GM12801 (cell line): Measurements from ENCODE around the gene LARGE1.

ENCODE experiments used
- TF ChIP-seq, protein P1 (sequence below): IDR thresholded peaks from one replicate; pipeline ENCODE4 v1.5.1; 2011; ENCODE audit warnings: control low read depth; ENCODE audit not compliant: insufficient read length; ENCODE audit errors: extremely low read depth

Gene LARGE1

DNA sequence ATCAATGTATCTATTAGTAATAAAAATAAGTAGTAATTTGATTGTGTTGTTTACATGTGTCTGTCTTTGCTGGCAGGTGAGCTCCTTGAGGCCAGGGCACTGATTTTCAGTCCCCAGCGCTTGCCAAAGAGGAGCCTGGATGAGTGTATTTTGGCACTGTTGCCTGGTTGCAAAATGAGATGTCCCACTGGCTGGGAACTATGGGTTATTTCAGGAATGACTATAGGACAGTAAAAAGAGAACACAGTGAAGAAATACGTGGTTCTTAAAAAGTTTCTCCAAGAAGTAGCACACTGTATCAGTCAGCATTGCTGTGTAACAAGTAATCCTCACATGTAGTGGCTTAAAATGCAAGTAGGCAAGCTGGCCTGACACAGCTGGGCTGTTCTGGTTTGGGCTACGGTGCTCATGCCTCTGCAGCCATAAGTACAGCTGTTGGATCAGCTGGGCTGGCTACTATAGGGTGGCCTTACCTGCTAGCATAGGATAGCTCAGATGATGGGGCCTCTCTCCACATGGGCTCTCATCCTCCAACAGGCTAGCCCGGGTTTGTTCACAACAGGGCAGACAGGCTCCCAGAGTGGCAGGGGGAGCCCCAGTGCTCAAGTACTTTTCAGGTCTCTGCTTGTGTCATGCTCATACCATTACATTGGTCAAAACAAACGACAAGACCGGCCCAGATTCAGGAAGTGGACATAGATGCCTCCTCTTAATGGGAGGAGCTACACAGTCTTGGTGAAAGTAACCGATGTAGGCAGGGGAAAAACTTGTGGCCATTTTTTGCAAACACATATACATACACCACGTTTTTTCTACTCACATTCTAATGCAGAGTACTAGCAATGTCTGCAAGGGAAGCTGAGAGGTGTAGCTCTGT lies 399.1 kb downstream of the LARGE1 start:
- TF ChIP-seq, protein P1, sequence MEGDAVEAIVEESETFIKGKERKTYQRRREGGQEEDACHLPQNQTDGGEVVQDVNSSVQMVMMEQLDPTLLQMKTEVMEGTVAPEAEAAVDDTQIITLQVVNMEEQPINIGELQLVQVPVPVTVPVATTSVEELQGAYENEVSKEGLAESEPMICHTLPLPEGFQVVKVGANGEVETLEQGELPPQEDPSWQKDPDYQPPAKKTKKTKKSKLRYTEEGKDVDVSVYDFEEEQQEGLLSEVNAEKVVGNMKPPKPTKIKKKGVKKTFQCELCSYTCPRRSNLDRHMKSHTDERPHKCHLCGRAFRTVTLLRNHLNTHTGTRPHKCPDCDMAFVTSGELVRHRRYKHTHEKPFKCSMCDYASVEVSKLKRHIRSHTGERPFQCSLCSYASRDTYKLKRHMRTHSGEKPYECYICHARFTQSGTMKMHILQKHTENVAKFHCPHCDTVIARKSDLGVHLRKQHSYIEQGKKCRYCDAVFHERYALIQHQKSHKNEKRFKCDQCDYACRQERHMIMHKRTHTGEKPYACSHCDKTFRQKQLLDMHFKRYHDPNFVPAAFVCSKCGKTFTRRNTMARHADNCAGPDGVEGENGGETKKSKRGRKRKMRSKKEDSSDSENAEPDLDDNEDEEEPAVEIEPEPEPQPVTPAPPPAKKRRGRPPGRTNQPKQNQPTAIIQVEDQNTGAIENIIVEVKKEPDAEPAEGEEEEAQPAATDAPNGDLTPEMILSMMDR = no peak

DNA sequence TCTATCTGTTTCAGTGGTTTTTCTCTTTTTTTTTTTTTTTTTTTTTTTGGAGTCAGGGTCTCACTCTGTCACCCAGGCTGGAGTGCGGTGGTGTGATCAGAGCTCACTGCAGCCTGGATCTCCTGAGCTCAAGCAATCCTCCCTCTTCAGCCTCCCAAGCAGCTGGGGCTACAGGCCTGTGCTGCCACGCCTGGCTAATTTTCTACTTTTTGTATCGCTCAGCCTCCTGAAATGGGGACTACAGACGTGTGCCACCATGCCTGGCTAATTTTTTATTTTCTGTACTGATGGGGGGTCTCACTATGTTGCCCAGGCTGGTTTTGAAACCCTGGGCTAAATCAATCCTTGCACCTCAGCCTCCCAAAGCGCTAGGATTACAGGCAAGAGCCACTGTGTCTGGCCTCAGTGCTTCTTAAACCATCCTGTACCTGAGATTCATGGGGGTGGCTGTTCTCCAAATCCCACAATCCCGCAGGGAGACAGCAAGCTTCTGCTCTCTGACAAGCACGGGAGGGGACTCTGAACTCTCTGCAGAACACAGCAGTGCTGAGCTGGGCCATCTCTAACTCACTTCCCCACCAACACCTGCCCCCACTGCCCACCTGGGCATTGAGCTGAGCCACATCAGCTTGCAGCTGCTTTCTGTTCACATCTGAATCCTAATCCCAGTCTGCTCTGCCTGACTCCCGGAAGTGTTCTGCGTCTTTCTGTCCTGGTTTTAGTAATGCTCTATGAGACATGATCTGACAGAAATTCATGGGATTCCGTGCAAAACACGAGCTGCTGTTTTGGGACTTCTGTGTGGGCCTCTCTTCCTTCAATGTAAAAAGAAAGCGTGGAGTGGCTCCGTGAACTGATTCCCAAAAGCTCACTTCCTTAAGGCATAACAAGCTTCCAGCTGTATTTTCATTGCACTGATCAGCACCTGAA lies 400.0 kb downstream of the LARGE1 start:
- TF ChIP-seq, protein P1 = no peak

DNA sequence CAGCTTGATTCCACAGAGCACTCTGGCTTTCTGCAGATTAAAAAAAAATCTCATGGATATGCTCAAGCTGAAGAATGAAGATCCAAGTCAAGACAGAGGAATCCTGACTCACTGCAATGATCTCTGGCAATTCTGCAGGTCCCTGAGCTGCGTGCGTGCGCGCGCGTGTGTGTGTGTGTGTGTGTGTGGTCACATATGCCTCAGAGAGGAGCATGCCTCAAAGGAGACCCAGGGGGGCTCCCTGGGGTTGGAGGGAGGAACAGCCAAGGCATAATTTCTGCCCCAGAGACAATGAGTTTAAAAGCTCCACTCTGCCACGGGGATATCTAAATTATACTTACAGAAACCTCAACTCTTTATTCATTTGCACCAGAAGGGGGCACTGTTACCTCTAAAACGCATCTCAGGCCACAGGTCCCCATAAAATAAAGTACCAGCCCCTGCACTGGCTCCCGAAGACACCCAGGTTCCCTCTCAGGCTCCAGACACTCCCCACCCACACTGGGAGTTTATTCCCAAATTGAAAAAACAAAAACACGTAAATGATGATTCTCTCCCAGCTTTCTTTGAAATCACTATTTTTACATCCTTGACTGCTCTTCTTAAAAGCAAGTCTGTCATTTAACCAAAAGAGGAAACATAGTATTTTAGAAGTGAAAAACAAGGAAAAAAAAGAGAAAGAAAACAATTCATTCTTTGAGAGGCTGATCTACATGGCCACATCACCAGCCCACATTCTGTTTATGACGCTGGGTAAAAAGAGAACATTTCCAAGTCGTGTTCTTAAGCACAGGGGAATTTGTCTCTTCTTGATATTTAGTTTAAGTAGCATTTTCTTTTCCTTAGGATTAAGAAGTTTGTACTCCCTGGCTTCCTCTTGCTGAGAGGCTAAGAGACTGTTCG lies 401.0 kb downstream of the LARGE1 start:
- TF ChIP-seq, protein P1 = no peak

- TF ChIP-seq, protein P1 = no peak
Observed at GRCh38 chr22:33518405-33518804, 401.9 kb downstream of the LARGE1 start.

DNA sequence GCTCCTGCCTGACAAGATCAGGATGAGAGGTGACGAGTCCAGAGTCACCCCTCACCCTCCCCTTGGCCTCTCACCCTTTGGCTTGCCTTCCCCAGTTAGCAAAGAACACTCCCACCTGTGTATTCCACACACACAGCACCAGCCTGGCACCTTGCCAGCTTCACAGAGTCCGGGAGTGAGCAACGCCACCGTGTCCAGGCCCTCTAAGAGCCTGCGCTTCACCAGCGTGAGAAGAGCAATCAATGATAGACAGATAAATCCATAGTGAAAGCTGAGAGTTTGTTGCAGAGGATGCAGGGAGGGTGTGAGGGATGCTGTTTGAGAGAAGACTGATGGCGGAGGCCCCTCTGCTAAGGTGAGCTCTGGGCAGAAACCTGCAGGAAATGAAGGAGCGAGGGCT lies 404.5 kb downstream of the LARGE1 start:
- TF ChIP-seq, protein P1 = no peak

DNA sequence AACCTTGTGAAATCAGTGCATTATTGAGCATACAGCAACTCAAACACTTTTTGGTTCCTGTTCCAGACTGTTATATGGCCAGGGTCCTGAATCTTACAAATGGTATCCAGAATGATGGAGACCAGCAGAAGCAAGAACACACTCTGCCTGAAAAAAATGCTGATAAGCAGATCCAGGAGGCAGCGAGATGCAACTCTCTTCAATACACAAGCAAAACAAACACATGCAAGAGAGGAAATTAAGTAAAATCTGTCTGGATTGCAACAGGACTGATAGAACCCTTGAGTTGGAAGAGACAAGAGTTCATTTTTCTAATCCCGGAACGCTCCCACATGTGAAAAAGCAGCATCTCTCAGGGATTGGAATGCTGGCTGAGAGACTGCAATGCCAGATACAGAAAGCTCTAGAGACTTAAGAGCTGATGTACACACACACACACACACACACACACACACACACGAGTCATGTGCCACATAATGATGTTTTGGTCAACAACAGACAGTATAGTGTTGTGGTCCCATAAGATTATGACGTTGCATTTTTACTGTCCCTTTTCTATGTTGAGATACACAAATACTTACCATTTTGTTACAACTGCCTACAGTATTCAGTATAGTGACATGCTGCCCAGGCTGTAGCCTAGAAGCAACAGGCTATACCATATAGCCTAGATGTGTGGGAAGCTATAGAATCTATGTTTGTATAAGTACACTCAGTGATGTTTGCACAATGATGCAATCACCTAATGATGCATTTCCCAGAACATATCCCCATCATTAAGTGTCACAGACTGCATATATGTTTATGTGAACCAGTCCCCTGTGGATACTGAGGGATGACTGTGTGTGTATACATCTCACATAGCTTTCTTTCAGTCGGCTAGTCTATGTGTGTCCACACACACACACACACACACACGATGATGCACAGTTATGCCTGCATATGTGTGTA lies 406.6 kb downstream of the LARGE1 start:
- TF ChIP-seq, protein P1 = no peak
